Smooth muscle cell of bladder (primary cell): ENCODE measurements around the gene AASDH. TPM values are rescaled to one million over a fixed set of nuclear protein-coding genes. Genes with fewer than 3 reads are reported as not detected.

Source experiments
- total RNA-seq: library from RNA; depleted of rRNA; stranded (reverse); fragments of >200 nt; gene quantifications from 2 replicates; pipeline ENCODE4 v1.2.3, GENCODE V29; 2014

The AASDH gene
- total RNA-seq = 14.1 and 17.4 TPM in 2 replicates

GRCh38 chr4:56387023-56388001, at the start of gene AASDH:
TSS of gene AASDH (minus strand) at chr4:56387491. CDS start at chr4:56384299, 3,192 bp downstream.

GRCh38 chr4:56435140-56435926, 48.0 kb upstream of the AASDH start, which contains the start of gene PPAT:
TSS of gene PPAT (minus strand) at chr4:56435615. CDS start at chr4:56435477, 138 bp downstream.

Other genes with a start within 250 kb of the AASDH start
- 10.5 and 13.5 TPM in 2 replicates for gene PPAT, start 48.1 kb upstream of the AASDH start, total RNA-seq
- 15.8 and 20.8 TPM in 2 replicates for gene PAICS, start 48.8 kb upstream of the AASDH start, total RNA-seq
- gene SRP72, start 80.1 kb upstream of the AASDH start, total RNA-seq = 45.5 and 66.0 TPM in 2 replicates
- 0.28 and 0.46 TPM in 2 replicates for gene ARL9, start 118.3 kb upstream of the AASDH start, total RNA-seq